Right atrium auricular region (tissue), 2 donors: Measurements from ENCODE around the gene GIPR. TPM values are rescaled to one million over a fixed set of nuclear protein-coding genes. Genes with fewer than 3 reads are reported as not detected.

Experiments used
- DNase-seq: peaks from one replicate; pipeline ENCODE4 v3.0.0-alpha.2; 2019; ENCODE audit warnings: low spot score
- H3K27ac ChIP-seq, 2 donors: fragments of 200-600 bp; sonication (generic); 1 replicate in 1 of 2; 2 replicates in 1 of 2; pipeline ENCODE4 v1.5.1; 2016 to 2019
- H3K27me3 ChIP-seq, 2 donors: fragments of 200-600 bp; sonication (generic); one replicate each; pipeline versions ENCODE4 v1.5.1 to v1.6.0; 2017 to 2019
- H3K36me3 ChIP-seq: fragments of 200-600 bp; sonication (generic); one replicate; pipeline ENCODE4 v1.5.1; 2016
- H3K4me1 ChIP-seq, 2 donors: fragments of 200-600 bp; sonication (generic); one replicate each; pipeline versions ENCODE4 v1.5.1 to v1.6.0; 2017 to 2019
- H3K4me3 ChIP-seq, 2 donors: fragments of 200-600 bp; sonication (generic); 1 replicate in 1 of 2; 2 replicates in 1 of 2; pipeline ENCODE4 v1.5.1; 2017 to 2019; ENCODE audit warnings: mild to moderate bottlenecking in 1 of 2, moderate library complexity in 1 of 2
- H3K9me3 ChIP-seq, 2 donors: fragments of 200-600 bp; sonication (generic); one replicate each; pipeline ENCODE4 v1.5.1; 2019
- CTCF ChIP-seq, 2 donors: fragments of 200-600 bp; sonication (generic); IDR thresholded peaks; one replicate each; pipeline ENCODE4 v1.5.1; 2019; ENCODE audit warnings: antibody characterized with exemption in 2 of 2
- total RNA-seq, 2 donors: library from RNA; depleted of rRNA; stranded (reverse); fragments of >200 nt; gene quantifications; one replicate each; pipeline ENCODE4 v1.1.0, GENCODE V29; 2016

Gene GIPR
- total RNA-seq, 2 donors from 2014 or later, result 2.7 to 3.1 TPM

- no peaks in the 10 kb centered on the region for H3K4me1 ChIP-seq
- DNase-seq, result no peak
- no peak overlapping the region for H3K4me3 ChIP-seq
- H3K9me3 ChIP-seq, result no peaks in the 10 kb centered on the region
- no peaks in the 10 kb centered on the region for H3K27me3 ChIP-seq
- H3K36me3 ChIP-seq, result no peaks in the 10 kb centered on the region
- no peak for TF ChIP-seq CTCF (IDR thresholded peaks at IDR 0.05)
- no peak overlapping the region for H3K27ac ChIP-seq
Measured at GRCh38 chr19:45653634-45654033, 14.4 kb upstream of the GIPR start.

GRCh38 chr19:45655073-45655472, 12.9 kb upstream of the GIPR start:
- Histone ChIP-seq H3K4me3 (no peak overlapping the region), H3K27ac (no peak overlapping the region), H3K36me3 (no peaks in the 10 kb centered on the region), H3K27me3 (no peaks in the 10 kb centered on the region), H3K4me1 (no peaks in the 10 kb centered on the region), H3K9me3 (no peaks in the 10 kb centered on the region)
- no peak for DNase-seq
- TF ChIP-seq CTCF (IDR thresholded peaks at IDR 0.05), result no peak

GRCh38 chr19:45657520-45658167, 10.4 kb upstream of the GIPR start:
- H3K27me3 ChIP-seq, result no peaks in the 10 kb centered on the region
- no peak for DNase-seq
- H3K36me3 ChIP-seq, result no peaks in the 10 kb centered on the region
- no peak for TF ChIP-seq CTCF (IDR thresholded peaks at IDR 0.05)
- H3K9me3 ChIP-seq, result no peaks in the 10 kb centered on the region
- H3K4me3 ChIP-seq, result no peak overlapping the region
- no peak overlapping the region for H3K27ac ChIP-seq
- H3K4me1 ChIP-seq, result no peaks in the 10 kb centered on the region

GRCh38 chr19:45659096-45659729, 8.8 kb upstream of the GIPR start:
- H3K4me3 ChIP-seq, result no peak overlapping the region
- H3K9me3 ChIP-seq, result no peaks in the 10 kb centered on the region
- DNase-seq, result no peak
- H3K27me3 ChIP-seq, result no peaks in the 10 kb centered on the region
- no peak overlapping the region for H3K27ac ChIP-seq
- no peak for TF ChIP-seq CTCF (IDR thresholded peaks at IDR 0.05)
- no peaks in the 10 kb centered on the region for H3K4me1 ChIP-seq
- no peaks in the 10 kb centered on the region for H3K36me3 ChIP-seq

- no peaks in the 10 kb centered on the region for H3K4me1 ChIP-seq
- H3K4me3 ChIP-seq, result no peak overlapping the region
- no peaks in the 10 kb centered on the region for H3K27me3 ChIP-seq
- H3K27ac ChIP-seq, result no peak overlapping the region
- DNase-seq, result no peak
- no peak for TF ChIP-seq CTCF (IDR thresholded peaks at IDR 0.05)
- no peaks in the 10 kb centered on the region for H3K9me3 ChIP-seq
- no peaks in the 10 kb centered on the region for H3K36me3 ChIP-seq
Measured at GRCh38 chr19:45660636-45661035, 7.4 kb upstream of the GIPR start.

- no peak for DNase-seq
- Histone ChIP-seq H3K4me1 (peaks cover 0 to 13% of the 10 kb centered on the region in 2 donors), H3K4me3 (no peak overlapping the region), H3K36me3 (no peaks in the 10 kb centered on the region), H3K9me3 (no peaks in the 10 kb centered on the region), H3K27ac (no peak overlapping the region), H3K27me3 (no peaks in the 10 kb centered on the region)
- TF ChIP-seq CTCF (IDR thresholded peaks at IDR 0.05), result no peak
Measured at GRCh38 chr19:45663800-45664199, 4.2 kb upstream of the GIPR start.
